Left lung (tissue), 10 donors: ENCODE data around the gene EVI5L. TPM values are rescaled to one million over a fixed set of nuclear protein-coding genes. Genes with fewer than 3 reads are reported as not detected.

Source experiments
- ATAC-seq: fragments of 200-7000 bp; cut with Tn5 transposase; one replicate; pipeline ENCODE4 v1.9.1; 2020; ENCODE audit warnings: moderate library complexity
- DNase-seq, 4 donors: peaks; one replicate each; pipeline ENCODE4 v3.0.0-alpha.2; 2013 to 2020
- H3K27ac ChIP-seq, 2 donors: fragments of 200-600 bp; sonication (generic) in 1 of 2; one replicate each; pipeline versions ENCODE4 v1.5.0 to v1.8.0; 2020 to 2021
- H3K27me3 ChIP-seq, 2 donors: fragments of 200-600 bp; sonication (generic) in 1 of 2; one replicate each; pipeline versions ENCODE4 v1.5.0 to v1.8.0; 2020 to 2021
- H3K36me3 ChIP-seq, 2 donors: fragments of 200-600 bp; sonication (generic) in 1 of 2; one replicate each; pipeline versions ENCODE4 v1.5.0 to v1.8.0; 2020 to 2021
- H3K4me1 ChIP-seq, 2 donors: fragments of 200-600 bp; one replicate each; pipeline ENCODE4 v1.8.0; 2021
- H3K4me3 ChIP-seq, 2 donors: fragments of 200-600 bp; sonication (generic) in 1 of 2; one replicate each; pipeline versions ENCODE4 v1.5.0 to v1.8.0; 2020 to 2021; ENCODE audit warnings: mild to moderate bottlenecking in 1 of 2
- H3K9me3 ChIP-seq, 2 donors: fragments of 200-600 bp; sonication (generic) in 1 of 2; one replicate each; pipeline versions ENCODE4 v1.5.0 to v1.8.0; 2020 to 2021
- intact Hi-C, 2 donors: fragments of 100-400 bp; cut with DNase I; formaldehyde crosslinking; loops; one replicate each; pipeline versions ENCODE4 v1.11.2 to v1.14.2; 2022
- polyA plus RNA-seq, 6 donors: library from polyadenylated mRNA; unstranded; fragments of 120-200 nt; gene quantifications; one replicate each; pipeline ENCODE4 v1.2.1, GENCODE V29; 2013; ENCODE audit not compliant: insufficient read length in 6 of 6
- total RNA-seq, 2 donors: library from RNA; stranded (reverse); fragmentation: NEBNext Ultra II Directional; extraction: Animal tissue kit (Norgen Biotek cat#: 25700); gene quantifications; one replicate each; pipeline ENCODE4 v1.2.1, GENCODE V29; 2021
- TF ChIP-seq, protein P1 (sequence below), 2 donors: fragments of 200-600 bp; sonication (generic) in 1 of 2; IDR thresholded peaks; one replicate each; pipeline versions ENCODE4 v1.5.0 to v1.8.0; 2021; ENCODE audit warnings: antibody characterized with exemption in 2 of 2
- donor health status: DM: no; HTN: yes; CAD: no.
- donor health status: DM: no; HTN: no; CAD: no.

Gene EVI5L
- total and polyA plus RNA-seq, 8 donors: 11.3 to 18.1 (median 14.8) TPM

DNA sequence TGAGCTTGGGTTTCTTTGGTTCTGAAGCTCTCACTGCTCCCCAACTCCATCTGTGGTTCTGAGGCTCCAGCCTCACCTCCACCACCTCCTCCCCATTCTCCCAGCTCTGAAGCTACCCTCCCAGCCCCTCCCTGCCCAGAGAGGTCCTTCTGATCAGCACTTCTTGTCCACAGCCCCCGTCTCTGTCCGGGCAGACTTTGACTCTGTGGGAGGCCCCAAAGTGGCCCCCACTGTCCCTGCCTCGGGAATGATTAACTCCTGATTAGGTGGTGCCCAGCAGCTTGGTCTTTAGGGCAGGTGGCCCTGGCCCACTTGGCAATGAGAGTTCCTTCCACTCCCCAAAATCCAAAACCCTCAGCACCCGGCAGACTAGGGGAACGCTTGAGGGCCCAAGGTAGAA is 14.4 kb downstream of the EVI5L start:
- Histone ChIP-seq H3K9me3 (no peaks in the 10 kb centered on the region), H3K4me3 (no peak overlapping the region), H3K4me1 (no peaks in the 10 kb centered on the region), H3K27ac (no peak overlapping the region), H3K27me3 (no peaks in the 10 kb centered on the region), H3K36me3 (peaks cover 0 to 4% of the 10 kb centered on the region in 2 donors)
- TF ChIP-seq, protein P1, sequence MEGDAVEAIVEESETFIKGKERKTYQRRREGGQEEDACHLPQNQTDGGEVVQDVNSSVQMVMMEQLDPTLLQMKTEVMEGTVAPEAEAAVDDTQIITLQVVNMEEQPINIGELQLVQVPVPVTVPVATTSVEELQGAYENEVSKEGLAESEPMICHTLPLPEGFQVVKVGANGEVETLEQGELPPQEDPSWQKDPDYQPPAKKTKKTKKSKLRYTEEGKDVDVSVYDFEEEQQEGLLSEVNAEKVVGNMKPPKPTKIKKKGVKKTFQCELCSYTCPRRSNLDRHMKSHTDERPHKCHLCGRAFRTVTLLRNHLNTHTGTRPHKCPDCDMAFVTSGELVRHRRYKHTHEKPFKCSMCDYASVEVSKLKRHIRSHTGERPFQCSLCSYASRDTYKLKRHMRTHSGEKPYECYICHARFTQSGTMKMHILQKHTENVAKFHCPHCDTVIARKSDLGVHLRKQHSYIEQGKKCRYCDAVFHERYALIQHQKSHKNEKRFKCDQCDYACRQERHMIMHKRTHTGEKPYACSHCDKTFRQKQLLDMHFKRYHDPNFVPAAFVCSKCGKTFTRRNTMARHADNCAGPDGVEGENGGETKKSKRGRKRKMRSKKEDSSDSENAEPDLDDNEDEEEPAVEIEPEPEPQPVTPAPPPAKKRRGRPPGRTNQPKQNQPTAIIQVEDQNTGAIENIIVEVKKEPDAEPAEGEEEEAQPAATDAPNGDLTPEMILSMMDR (IDR thresholded peaks at IDR 0.05): no peak
- DNase-seq: peak in 1 of 4 donors; percentile 43
- no peak for ATAC-seq
- intact Hi-C loops: no loop called here

DNA sequence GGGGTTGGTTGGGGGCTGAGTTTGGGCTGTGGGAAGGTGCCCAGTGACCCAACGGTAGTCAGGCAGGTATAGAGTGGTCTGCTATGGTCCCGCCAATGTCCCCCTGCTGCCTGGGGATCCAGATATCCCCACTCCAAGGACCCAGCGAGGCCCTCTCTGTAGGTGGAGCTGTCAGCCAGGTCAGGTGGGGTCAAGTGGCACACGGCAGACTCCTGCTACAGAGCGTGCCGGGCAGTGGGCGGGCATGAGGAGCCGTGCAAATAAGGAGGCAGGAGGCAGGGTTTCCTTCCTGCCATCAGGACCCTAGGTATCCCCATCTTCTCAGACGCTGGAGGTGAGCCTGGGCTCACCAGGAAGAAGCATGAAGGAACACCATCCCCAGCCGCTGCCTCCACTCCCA is 14.9 kb downstream of the EVI5L start:
- no peaks in the 10 kb centered on the region for H3K9me3 ChIP-seq
- intact Hi-C loops: no loop called here
- peak in 1 of 4 donors; percentile 49 for DNase-seq
- no peak overlapping the region for H3K27ac ChIP-seq
- no peak for ATAC-seq
- TF ChIP-seq, protein P1 (IDR thresholded peaks at IDR 0.05): no peak
- H3K27me3 ChIP-seq: no peaks in the 10 kb centered on the region
- H3K4me3 ChIP-seq: no peak overlapping the region
- peaks cover 0 to 4% of the 10 kb centered on the region in 2 donors for H3K36me3 ChIP-seq
- no peaks in the 10 kb centered on the region for H3K4me1 ChIP-seq

DNA sequence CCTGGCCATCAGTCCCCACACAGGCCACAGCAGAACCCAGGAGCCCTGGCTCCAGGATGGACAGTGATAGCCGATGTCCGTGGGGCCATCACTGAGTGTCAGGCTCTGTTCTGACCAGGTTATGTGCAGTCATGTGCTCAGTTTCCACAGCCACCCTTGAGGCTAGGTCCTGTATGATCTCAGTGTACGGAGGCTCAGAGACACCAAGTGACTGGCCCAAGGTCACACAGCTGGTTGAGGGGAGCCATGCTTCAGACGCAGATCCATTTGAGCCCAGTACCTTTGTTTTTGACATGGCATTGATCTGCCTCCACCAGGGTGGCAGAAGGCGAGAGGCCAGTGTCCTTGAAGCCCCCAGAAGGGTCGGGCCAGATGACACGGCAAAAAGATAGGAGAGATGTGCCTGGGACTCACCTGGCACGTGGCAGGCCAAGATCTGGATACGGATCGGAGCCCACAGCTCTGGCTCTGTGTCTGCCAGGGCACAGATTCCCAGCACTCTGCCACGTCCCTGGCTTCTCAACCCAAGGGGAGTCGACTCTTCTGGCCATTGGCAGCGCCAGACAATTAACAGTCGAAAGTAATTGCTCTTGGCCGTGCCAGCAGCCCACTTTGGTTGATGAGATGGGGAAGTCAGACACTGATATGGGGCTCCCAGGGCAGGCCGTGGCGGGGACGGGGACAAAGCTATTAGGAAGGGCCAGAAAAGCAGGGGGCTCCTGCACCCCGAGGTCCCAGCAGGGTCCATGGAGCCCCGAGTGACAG is 15.6 kb downstream of the EVI5L start:
- Histone ChIP-seq H3K9me3 (no peaks in the 10 kb centered on the region), H3K27ac (no peak overlapping the region), H3K4me3 (no peak overlapping the region), H3K36me3 (peaks cover 0 to 4% of the 10 kb centered on the region in 2 donors), H3K4me1 (no peaks in the 10 kb centered on the region), H3K27me3 (no peaks in the 10 kb centered on the region)
- DNase-seq (peak in 1 of 4 donors; percentile 58), ATAC-seq (no peak)
- intact Hi-C loops: no loop called here
- TF ChIP-seq, protein P1 (IDR thresholded peaks at IDR 0.05): no peak

DNA sequence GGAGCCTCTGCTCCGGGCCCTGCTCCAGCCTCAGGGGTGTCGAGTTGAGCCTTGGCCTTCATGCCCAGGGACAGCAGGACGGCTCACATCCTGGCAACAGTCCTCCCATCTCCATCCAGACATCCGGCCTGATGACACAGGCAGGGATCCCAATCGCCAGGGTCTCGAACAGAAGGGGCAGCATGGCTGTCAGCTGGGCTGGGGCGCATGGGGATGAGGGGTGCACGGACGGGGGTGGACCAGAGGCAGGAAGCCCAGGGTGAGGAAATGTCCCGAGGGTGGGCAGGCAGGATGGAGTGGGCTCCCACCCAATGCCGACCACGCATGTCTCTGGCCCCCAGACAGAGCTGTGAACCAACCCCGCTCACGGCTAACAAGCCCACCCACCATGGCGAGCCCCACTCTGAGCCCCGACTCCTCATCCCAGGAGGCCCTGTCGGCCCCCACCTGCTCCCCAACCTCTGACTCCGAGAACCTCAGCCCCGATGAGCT is 16.2 kb downstream of the EVI5L start:
- no peak overlapping the region for H3K27ac ChIP-seq
- H3K4me1 ChIP-seq: no peaks in the 10 kb centered on the region
- DNase-seq: no peak
- no peaks in the 10 kb centered on the region for H3K9me3 ChIP-seq
- intact Hi-C loops: no loop called here
- ATAC-seq: no peak
- no peaks in the 10 kb centered on the region for H3K27me3 ChIP-seq
- H3K4me3 ChIP-seq: no peak overlapping the region
- TF ChIP-seq, protein P1 (IDR thresholded peaks at IDR 0.05): no peak
- peaks cover 0 to 9% of the 10 kb centered on the region in 2 donors for H3K36me3 ChIP-seq

DNA sequence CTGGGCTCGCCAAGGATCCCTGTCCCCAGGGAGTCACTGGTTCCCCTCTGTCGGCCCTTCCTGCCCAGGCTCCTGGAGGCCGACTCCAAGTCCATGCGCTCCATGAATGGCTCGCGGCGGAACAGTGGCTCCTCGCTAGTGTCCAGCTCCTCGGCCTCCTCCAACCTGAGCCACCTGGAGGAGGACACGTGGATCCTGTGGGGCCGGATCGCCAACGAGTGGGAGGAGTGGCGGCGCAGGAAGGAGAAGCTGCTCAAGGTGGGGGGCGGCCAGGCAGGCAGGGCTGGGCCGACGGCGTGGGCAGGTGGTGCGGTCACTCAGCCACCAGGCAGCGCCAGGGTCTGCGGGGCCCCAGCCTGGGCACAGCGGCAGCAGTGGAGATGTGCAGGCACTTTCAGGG is 17.6 kb downstream of the EVI5L start:
- Histone ChIP-seq H3K9me3 (no peaks in the 10 kb centered on the region), H3K4me3 (no peak overlapping the region), H3K27ac (no peak overlapping the region), H3K27me3 (no peaks in the 10 kb centered on the region), H3K4me1 (no peaks in the 10 kb centered on the region), H3K36me3 (peaks cover 0 to 9% of the 10 kb centered on the region in 2 donors)
- TF ChIP-seq, protein P1 (IDR thresholded peaks at IDR 0.05): no peak
- DNase-seq: no peak
- no peak for ATAC-seq
- intact Hi-C loops: no loop called here
